IPS DF 4.7 (cell line): Measurements from ENCODE around the gene MADD.

Experiments
- DNase-seq: peaks from one replicate; pipeline ENCODE4 v3.0.0-alpha.2; 2013; ENCODE audit warnings: low spot score; ENCODE audit errors: extremely low read depth

The MADD gene

DNA sequence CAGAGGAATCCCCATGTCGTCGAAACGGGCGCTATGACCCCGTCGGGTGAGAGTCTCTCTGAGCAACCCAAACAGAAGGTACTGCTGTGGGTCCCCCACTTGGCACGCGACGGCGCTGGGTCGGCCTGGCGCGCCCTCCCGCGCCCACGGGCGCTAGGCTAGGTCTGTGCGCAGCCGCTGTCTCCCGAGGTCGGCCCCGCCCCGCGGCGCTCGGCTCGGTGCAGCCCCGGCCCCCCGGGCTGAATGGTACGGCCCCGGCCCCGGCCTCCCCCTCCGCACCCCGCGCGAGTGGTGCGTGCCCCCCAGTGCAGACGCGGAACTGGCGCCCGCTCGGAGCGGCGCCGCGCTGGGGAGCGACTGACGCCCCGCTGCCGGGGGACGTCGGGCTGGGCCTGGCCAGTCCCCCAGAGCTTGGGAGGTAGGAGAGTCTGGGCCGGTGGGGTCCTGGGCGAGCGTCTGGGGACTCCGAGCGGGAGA lies at the start of gene MADD:
TSS of gene MADD (plus strand) at position 305 of the 477 bp plus-strand sequence.
- DNase-seq: no peak

- no peak for DNase-seq
Measured at GRCh38 chr11:47220401-47220821, 49.5 kb upstream of the MADD start.

- no peak for DNase-seq
Measured at GRCh38 chr11:47222696-47223095, 47.2 kb upstream of the MADD start.

- no peak for DNase-seq
Measured at GRCh38 chr11:47225552-47226400, 44.2 kb upstream of the MADD start.

DNA sequence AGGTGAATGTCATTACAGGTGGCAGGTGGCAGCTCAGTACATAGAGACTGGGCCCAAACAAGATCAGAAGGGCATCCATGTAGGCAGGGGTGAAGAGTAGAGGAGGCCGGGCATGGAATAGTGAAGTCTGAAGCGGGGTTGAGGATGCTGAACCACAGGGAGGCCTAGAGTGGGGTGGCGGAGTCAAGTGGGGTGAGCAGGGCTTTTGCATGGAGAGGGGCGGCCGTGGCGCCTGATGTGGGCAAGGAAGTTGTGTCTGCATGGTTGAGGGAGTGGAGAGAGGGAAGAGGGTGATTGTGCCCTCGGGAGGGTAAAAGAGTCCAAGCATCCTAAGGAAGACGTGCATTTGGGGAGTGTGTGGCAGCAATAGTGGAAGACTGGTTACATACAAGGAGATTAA lies 40.8 kb upstream of the MADD start:
- no peak for DNase-seq

- no peak for DNase-seq
Measured at GRCh38 chr11:47233051-47233450, 36.9 kb upstream of the MADD start.

DNA sequence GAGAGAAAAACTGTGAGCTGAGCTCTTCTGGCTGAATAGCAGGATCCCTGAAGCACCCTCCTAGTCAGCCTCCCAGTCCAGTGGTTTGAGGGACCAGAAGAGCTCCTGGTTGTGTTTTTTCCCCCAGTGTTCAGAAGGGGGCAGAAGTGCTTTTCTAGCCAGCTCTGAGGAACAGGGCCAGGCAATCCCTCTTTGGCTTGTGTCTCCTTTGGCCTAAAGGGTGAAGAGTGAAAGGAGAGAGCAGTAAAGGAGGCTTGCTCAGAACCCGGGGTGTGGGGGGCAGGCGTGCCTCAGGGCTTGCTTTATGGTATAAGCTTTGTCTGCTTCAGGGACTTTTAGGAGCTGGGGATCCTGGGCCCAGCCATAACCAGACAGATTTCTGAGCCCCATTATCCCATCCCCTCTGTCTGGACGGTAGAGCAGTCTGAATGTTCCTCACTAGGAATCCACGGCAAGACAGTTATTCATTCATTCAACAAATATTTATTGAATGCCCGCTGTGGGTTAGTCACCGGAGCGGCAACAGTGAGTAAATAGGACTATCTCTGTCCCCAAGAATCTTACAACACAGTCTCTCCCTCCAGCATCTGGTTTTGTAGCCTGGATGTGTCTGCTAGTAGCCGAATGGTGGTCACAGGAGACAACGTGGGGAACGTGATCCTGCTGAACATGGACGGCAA lies 35.8 kb upstream of the MADD start:
- no peak for DNase-seq

- DNase-seq: no peak
Measured at GRCh38 chr11:47234669-47235100, 35.2 kb upstream of the MADD start.

DNA sequence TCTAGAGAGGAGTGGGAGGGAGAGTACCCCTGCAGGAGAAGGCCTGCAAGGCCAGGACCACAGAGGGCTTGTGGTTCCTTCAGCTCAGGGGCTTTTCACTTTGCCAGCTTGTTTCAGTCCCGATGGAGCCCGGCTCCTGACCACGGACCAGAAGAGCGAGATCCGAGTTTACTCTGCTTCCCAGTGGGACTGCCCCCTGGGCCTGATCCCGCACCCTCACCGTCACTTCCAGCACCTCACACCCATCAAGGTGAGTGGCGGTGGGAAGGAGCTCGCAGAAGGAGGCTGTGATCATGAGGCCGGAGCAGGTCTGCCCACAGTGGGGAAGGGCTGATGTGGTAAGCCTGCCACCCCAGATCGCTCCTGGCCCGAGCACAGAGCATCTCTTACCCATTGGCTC lies 34.8 kb upstream of the MADD start:
- no peak for DNase-seq

DNA sequence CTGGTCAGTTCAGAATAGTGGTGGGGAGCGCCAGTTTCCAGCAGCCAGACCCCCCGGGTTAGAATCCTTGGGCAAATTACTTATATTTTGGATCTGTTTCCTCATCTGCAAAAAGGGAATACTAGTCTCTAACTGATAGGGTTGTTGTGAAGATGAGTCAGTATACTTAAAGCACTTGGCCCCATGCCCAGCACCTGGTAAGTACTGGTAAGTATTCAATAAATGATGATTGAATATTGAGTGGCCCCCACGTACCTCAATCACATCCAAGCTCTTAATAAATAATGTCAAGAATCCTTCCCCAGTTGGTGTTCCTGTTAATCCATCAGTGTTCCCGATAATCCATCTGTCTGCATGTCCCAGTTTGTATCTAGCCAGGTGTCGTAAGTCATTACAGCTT lies 33.5 kb upstream of the MADD start:
- no peak for DNase-seq

GRCh38 chr11:47239852-47240251 lies 30.1 kb upstream of the MADD start:
- no peak for DNase-seq

GRCh38 chr11:47241841-47242301 lies 28.1 kb upstream of the MADD start:
- no peak for DNase-seq

GRCh38 chr11:47242596-47243192 lies 27.2 kb upstream of the MADD start:
- no peak for DNase-seq

DNA sequence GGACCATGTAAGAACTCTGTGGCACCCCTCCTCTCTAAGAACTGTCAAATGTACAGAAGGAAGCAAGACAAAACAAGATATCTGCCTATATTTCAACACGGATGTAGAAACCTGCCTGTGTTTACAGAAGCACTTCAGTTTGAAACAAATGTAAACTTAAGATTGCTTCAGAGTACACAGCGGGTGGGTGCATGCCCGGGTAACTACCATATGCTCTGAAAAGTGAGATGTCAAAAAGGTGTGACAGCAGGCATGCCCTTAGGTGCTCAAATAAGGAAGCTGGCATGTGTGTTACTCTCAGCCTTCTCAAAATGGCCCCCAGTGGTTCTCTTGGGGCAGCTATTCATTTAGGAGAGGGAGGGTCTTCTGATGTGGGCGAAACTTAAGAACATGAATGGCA lies 26.5 kb upstream of the MADD start:
- no peak for DNase-seq

- DNase-seq: no peak
Measured at GRCh38 chr11:47244448-47245350, 25.2 kb upstream of the MADD start.

DNA sequence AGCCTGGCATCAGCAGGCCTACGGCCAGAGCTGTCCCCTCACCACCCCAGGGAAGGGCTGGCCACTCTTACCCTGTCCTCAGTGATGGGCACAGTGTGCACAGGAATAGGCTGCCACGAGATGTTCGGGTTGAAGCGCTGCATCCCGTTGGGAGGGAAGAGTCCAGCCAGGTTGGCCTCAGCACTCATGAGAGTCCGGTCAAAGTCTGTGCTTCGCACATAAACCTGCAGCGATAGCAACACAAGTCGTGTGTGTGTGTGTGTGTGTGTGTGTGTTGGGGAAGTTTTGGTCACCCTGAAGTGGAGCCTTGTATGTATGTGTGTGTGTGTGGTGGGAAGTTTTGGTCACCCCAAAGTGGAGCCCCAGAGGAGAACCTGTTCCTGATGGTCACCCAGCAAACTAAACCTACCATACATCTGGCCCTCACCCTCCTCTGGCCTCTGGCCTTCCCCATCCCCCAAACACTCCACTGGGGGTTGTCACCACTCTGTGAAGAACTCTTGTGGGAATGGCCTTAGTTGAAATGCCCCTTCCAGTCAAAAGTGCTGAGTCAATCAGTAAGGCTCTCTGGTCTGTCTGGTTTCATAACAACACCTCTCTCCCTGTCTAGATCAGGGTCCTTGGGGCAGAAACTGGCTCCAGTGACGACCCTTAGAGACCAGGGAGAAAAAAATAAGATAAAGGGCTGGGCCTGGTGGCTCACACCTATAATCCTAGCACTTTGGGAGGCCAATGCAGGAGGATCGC lies 24.1 kb upstream of the MADD start:
- DNase-seq: no peak

DNA sequence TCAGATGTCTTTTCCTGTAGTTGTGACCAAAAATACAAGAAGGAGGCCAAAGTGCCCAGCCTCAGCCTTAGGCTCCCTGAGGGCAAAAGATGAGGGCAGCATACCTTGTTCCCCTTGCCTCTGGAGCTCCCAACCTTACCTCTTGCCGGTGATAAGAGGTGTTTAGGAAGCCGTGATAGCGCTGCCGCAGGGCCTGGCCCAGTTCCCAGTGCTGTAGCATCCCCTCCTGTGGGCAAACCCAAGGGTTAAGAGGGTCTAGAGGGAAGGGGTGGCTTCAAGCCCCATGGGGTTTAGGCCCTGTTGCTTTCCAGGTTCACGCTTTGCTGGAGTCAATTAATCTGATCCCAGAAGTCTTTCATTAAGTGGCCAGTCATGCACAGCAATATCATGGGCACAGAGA lies 22.4 kb upstream of the MADD start:
- no peak for DNase-seq

GRCh38 chr11:47248304-47248663 lies 21.6 kb upstream of the MADD start:
- no peak for DNase-seq

DNA sequence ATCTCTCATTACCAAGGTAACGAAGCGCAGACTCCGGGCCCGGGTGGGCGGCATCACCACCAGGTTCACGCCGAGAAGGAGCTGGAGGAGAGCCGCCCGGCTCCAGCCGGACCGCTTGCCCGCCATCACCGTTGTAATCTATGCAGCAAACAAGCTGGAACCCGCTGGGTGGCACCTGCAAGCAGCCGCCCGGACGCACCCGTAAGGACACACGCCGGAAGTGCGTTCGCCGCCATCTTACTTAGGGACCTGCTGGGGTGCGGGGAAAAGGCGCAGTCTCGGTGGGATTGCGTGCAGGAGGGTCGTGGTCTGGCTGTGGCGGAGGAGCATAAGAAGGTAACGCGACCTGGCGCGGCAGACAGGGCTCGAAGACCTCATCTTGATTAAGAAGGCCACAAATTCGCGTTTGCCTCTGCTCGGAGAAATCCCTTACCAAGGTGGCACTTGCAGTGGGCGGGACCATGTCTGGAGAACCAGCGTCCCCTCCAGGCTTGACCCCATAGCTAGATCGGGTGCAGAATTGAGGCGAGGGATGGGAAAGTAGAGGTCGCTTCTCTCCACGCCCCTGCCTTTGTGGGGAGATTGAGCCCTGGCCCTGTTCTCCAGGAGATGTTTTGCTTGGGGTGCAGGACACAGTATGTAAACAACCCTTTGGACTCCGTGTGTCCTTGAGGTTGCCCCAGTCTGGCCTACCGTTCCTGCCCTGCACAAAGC lies 21.1 kb upstream of the MADD start, which contains the start of gene ACP2:
TSS of gene ACP2 (minus strand) at position 151 of the 714 bp plus-strand sequence. CDS start at position 126, 25 bp downstream.
- no peak for DNase-seq

- DNase-seq: no peak
Measured at GRCh38 chr11:47249378-47249715, 20.6 kb upstream of the MADD start.
